Caco-2 (cell line): Measurements from ENCODE around the gene DYDC2. TPM values are rescaled to one million over a fixed set of nuclear protein-coding genes. Genes with fewer than 3 reads are reported as not detected.

Experiments
- BruUV-seq: library from RNA; stranded (reverse); fragments of 400-500 nt; replicated peaks from 2 replicates; lab custom pipeline; 2021; lab: Mats Ljungman, UMichigan
- CTCF ChIA-PET: fragments of 300-600 bp; sonication (Branson Sonifier 250); formaldehyde crosslinking; loops from one replicate; lab custom pipeline; 2022; ENCODE audit warnings: antibody characterized with exemption; lab: Charles Lee
- POLR2A ChIA-PET: fragments of 300-600 bp; sonication (Branson Sonifier 250); formaldehyde crosslinking; loops from one replicate; lab custom pipeline; 2022; ENCODE audit warnings: antibody characterized with exemption; lab: Charles Lee
- DNase-seq, 2 experiments: peaks; one replicate each; pipeline versions ENCODE4 v3.0.0 to v3.0.0-alpha.2; 2020 to 2022
- H3K27me3 ChIP-seq: replicated peaks from 2 replicates; pipeline ENCODE4 v1.6.0; 2011; ENCODE audit warnings: low read length; ENCODE audit not compliant: control insufficient read depth, insufficient read depth
- H3K36me3 ChIP-seq: 2 replicates; pipeline ENCODE4 v1.5.1; 2011; ENCODE audit warnings: low read length; ENCODE audit not compliant: control insufficient read depth, insufficient read depth
- H3K4me1 ChIP-seq: fragments of 250-450 bp; sonication (Bioruptor Pico); 2 replicates; pipeline ENCODE4 v1.5.1; 2020; ENCODE audit warnings: mild to moderate bottlenecking
- H3K4me3 ChIP-seq: 2 replicates; pipeline ENCODE4 v1.5.1; 2011; ENCODE audit warnings: low read depth, mild to moderate bottlenecking, control low read depth, low read length
- H3K9me3 ChIP-seq: fragments of 250-450 bp; sonication (Bioruptor Pico); 2 replicates; pipeline ENCODE4 v1.5.1; 2020; ENCODE audit warnings: mild to moderate bottlenecking, moderate library complexity
- H3K27ac Mint-ChIP-seq: one replicate; pipeline ENCODE4 v1.8.0; 2022; ENCODE audit warnings: mixed read lengths; ENCODE audit not compliant: unreplicated experiment
- H3K27me3 Mint-ChIP-seq: one replicate; pipeline ENCODE4 v1.8.0; 2022; ENCODE audit warnings: mixed read lengths; ENCODE audit not compliant: insufficient read depth, unreplicated experiment
- H3K36me3 Mint-ChIP-seq: one replicate; pipeline ENCODE4 v1.8.0; 2022; ENCODE audit warnings: mild to moderate bottlenecking, mixed read lengths; ENCODE audit not compliant: insufficient read depth, unreplicated experiment
- H3K4me1 Mint-ChIP-seq: one replicate; pipeline ENCODE4 v1.8.0; 2022; ENCODE audit warnings: low read depth, mixed read lengths; ENCODE audit not compliant: unreplicated experiment
- H3K4me3 Mint-ChIP-seq: one replicate; pipeline ENCODE4 v1.8.0; 2022; ENCODE audit warnings: mild to moderate bottlenecking, moderate library complexity, mixed read lengths; ENCODE audit not compliant: unreplicated experiment
- H3K9me3 Mint-ChIP-seq: one replicate; pipeline ENCODE4 v1.8.0; 2022; ENCODE audit warnings: mixed read lengths; ENCODE audit not compliant: unreplicated experiment
- intact Hi-C: fragments of 100-400 bp; cut with micrococcal nuclease; formaldehyde crosslinking; loops from one replicate; pipeline ENCODE4 v1.10.0; 2022; ENCODE audit not compliant: unreplicated experiment
- total RNA-seq: library from RNA; stranded (reverse); gene quantifications from 2 replicates; pipeline ENCODE4 v1.2.3, GENCODE V29; 2022
- TF ChIP-seq, protein P1 (sequence below), 2 experiments: fragments of 200-600 bp in 1 of 2; IDR thresholded peaks; 1 replicate in 1 of 2; 2 replicates in 1 of 2; pipeline versions ENCODE4 v1.5.1 to v1.8.0; 2011 to 2022; ENCODE audit warnings: antibody characterized with exemption in 1 of 2, control low read depth in 1 of 2, inconsistent platforms in 1 of 2, low read depth in 1 of 2, low read length in 1 of 2, mild to moderate bottlenecking in 1 of 2, moderate library complexity in 1 of 2; ENCODE audit not compliant: insufficient read depth in 1 of 2, severe bottlenecking in 1 of 2, unreplicated experiment in 1 of 2

The DYDC2 gene
- total RNA-seq, 1 experiment from 2014 or later: not detected

GRCh38 chr10:80320377-80320776 is 36.2 kb upstream of the DYDC2 start:
- Mint-ChIP-seq H3K27ac (no peak overlapping the region), H3K4me3 (no peak overlapping the region), H3K36me3 (no peaks in the 10 kb centered on the region), H3K27me3 (no peaks in the 10 kb centered on the region), H3K9me3 (no peaks in the 10 kb centered on the region), H3K4me1 (no peaks in the 10 kb centered on the region)
- POLR2A ChIA-PET: no interaction called here
- no peaks in the 10 kb centered on the region for H3K4me1 ChIP-seq
- no TSS peak for BruUV-seq
- H3K36me3 ChIP-seq: no peaks in the 10 kb centered on the region
- no peak for DNase-seq
- H3K27me3 ChIP-seq: no peaks in the 10 kb centered on the region
- intact Hi-C loops: no loop called here
- TF ChIP-seq, protein P1, sequence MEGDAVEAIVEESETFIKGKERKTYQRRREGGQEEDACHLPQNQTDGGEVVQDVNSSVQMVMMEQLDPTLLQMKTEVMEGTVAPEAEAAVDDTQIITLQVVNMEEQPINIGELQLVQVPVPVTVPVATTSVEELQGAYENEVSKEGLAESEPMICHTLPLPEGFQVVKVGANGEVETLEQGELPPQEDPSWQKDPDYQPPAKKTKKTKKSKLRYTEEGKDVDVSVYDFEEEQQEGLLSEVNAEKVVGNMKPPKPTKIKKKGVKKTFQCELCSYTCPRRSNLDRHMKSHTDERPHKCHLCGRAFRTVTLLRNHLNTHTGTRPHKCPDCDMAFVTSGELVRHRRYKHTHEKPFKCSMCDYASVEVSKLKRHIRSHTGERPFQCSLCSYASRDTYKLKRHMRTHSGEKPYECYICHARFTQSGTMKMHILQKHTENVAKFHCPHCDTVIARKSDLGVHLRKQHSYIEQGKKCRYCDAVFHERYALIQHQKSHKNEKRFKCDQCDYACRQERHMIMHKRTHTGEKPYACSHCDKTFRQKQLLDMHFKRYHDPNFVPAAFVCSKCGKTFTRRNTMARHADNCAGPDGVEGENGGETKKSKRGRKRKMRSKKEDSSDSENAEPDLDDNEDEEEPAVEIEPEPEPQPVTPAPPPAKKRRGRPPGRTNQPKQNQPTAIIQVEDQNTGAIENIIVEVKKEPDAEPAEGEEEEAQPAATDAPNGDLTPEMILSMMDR (IDR thresholded peaks at IDR 0.05; ENCODE audit: insufficient read depth in 1 of 2, low read depth in 1 of 2, low read length in 1 of 2, severe bottlenecking in 1 of 2, unreplicated experiment in 1 of 2): no peak
- no peaks in the 10 kb centered on the region for H3K9me3 ChIP-seq
- no peak overlapping the region for H3K4me3 ChIP-seq
- CTCF ChIA-PET: no interaction called here

- POLR2A ChIA-PET: no interaction called here
- H3K4me3 ChIP-seq: no peak overlapping the region
- H3K36me3 ChIP-seq: no peaks in the 10 kb centered on the region
- TF ChIP-seq, protein P1 (IDR thresholded peaks at IDR 0.05; ENCODE audit: insufficient read depth in 1 of 2, low read depth in 1 of 2, low read length in 1 of 2, severe bottlenecking in 1 of 2, unreplicated experiment in 1 of 2): no peak
- no peaks in the 10 kb centered on the region for H3K9me3 ChIP-seq
- no peak overlapping the region for H3K4me3 Mint-ChIP-seq
- H3K27ac Mint-ChIP-seq: no peak overlapping the region
- H3K9me3 Mint-ChIP-seq: no peaks in the 10 kb centered on the region
- CTCF ChIA-PET: no interaction called here
- no peak for DNase-seq
- H3K27me3 Mint-ChIP-seq: no peaks in the 10 kb centered on the region
- no peaks in the 10 kb centered on the region for H3K36me3 Mint-ChIP-seq
- no peaks in the 10 kb centered on the region for H3K4me1 Mint-ChIP-seq
- H3K27me3 ChIP-seq: no peaks in the 10 kb centered on the region
- H3K4me1 ChIP-seq: no peaks in the 10 kb centered on the region
- intact Hi-C loops: no loop called here
- no TSS peak for BruUV-seq
Measured at GRCh38 chr10:80321183-80321582, 35.4 kb upstream of the DYDC2 start.

DNA sequence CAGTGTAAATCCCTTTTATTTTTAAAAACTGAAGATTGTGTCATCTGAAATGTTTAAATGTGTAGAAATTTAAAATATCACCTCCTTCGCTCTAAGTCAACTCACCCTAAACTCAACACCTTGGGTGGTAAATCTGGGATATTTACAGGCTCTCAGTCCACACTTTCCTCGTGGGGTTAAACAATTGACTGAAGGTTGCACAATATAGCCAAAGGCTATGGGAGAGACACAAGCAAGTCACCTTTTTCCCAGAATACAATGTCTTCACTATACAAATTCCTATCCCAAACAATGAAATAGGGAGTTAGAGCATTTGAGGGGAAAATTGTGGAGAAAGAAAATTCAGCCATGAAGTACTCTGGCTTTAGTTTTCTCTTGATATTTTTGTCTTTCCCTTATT is 34.4 kb upstream of the DYDC2 start:
- Histone ChIP-seq H3K4me3 (no peak overlapping the region), H3K9me3 (no peaks in the 10 kb centered on the region), H3K36me3 (no peaks in the 10 kb centered on the region), H3K27me3 (peaks cover 2% of the 10 kb centered on the region), H3K4me1 (no peaks in the 10 kb centered on the region)
- ChIA-PET POLR2A (no interaction called here), CTCF (no interaction called here)
- Mint-ChIP-seq H3K27ac (no peak overlapping the region), H3K27me3 (no peaks in the 10 kb centered on the region), H3K36me3 (no peaks in the 10 kb centered on the region), H3K4me1 (no peaks in the 10 kb centered on the region), H3K9me3 (no peaks in the 10 kb centered on the region), H3K4me3 (no peak overlapping the region)
- TF ChIP-seq, protein P1 (IDR thresholded peaks at IDR 0.05; ENCODE audit: insufficient read depth in 1 of 2, low read depth in 1 of 2, low read length in 1 of 2, severe bottlenecking in 1 of 2, unreplicated experiment in 1 of 2): no peak
- intact Hi-C loops: no loop called here
- BruUV-seq: no TSS peak
- DNase-seq: no peak
